Measurements from ENCODE around the gene SLC16A6.
"Not testable (repeated sequence)": the region's sequence is repeated elsewhere in the genome, so short reads cannot be mapped to it uniquely, and the experiment has no call there.

Gene SLC16A6

DNA sequence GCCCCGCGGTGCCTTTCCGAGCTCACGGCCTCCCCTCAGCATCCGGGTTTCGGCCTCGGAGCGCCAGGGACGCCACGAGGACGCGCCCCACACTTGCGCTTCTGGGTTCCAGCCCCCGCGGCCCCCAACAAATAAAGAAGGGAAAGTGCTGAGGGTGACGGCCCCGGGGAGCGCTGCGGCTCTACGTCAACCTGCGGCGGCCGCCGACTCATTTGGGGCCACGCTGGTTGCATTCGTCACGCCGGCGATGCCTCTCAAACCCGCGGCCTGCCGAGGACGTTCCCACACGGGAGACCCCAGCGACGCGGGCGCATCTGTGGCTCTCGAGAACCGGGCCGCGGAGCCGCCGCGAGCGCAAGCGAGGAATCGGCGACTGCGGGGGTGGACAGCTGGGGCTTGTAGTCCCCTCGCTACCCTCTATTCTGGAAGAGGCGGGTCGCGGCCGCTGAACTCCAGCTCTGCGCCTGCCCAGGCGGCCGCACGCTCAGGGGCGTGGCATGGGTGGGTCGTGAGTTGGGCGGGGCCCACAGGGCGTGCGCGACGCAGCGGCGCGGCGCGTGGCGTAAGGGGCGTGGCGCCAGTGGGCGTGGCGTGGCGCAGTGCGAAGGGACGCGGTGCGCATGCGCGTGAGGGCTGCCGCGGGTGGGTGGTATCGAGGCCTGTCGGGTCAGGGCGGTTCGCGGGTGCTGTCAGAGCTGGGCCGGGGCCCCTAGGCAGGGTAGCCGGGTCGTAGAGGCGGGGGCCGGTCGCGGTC is 43.3 kb downstream of the SLC16A6 start, which contains the start of gene AMZ2:
TSS of gene AMZ2 (plus strand) at position 599 of the 754 bp plus-strand sequence. CDS start 2,145 bp downstream, outside the sequence.
- peak; percentile 81 for DNase-seq (ENCODE audit: low spot score)

DNA sequence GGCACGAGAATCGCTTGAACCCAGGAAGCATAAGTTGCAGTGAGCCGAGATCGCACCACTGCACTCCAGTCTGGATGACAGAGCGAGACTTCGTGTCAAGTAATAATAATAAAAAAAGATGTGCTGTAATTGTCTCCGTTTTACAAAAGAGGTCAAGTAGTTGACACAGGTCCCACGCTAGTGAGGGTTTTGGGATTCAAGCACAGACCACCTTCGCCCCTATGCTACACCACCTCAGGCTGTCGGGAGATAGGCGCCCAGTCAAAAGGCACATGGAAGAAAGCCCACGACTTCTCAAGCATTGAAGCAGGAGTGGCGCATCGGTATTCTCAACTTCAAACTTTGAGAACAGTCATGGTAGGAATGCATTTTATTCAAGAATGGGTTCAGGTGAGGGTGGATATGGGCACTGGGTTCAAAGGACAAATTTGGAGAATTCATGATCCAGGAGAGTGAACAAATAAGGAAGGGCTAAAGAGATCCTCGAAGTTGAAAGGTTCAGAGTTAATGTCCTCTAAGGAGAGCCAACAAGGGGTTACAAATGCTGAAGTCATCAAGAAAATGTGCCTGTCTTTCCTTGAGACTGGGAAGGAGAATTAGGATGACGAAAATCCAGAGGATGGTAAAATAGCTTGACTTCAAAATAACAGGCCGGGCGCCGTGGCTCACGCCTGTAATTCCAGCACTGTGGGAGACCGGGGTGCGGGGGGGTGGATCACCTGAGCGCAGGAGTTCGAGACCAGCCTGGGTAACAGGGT is 44.5 kb downstream of the SLC16A6 start:
- no peak for DNase-seq (ENCODE audit: low spot score)

DNA sequence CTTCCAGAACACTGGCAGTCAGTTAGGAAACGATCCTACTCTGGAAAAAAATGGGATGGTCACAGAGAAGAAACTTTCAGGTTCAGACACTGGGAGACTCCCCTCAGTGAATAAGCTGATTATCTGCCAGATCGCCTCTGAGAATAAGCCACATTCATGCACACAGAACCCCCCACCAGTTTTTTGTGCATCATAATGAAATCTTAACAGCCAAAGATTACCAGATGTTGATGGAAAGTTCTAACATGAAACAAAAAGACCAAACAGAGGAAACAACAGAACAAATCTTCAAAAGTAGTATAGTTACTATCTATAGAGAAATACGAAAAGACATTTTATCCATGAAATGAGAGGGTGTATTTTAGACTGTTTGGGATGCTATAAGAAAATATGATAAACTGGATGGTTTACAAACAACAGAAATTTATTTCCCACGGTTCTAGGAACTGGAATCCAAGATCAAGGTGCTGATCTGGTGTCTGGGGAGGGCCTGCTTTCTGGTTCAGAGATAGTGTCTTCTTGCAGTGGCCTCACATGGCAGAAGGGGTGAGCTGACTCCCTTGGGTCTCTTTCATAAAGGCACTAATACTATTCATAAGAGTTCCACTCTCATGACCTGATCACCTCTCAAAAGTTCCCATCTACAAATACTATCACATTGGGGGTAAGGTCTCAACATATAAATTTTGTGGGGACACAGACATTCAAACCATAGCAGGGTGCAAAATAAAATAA is 51.1 kb downstream of the SLC16A6 start:
- no peak for DNase-seq (ENCODE audit: low spot score)

DNA sequence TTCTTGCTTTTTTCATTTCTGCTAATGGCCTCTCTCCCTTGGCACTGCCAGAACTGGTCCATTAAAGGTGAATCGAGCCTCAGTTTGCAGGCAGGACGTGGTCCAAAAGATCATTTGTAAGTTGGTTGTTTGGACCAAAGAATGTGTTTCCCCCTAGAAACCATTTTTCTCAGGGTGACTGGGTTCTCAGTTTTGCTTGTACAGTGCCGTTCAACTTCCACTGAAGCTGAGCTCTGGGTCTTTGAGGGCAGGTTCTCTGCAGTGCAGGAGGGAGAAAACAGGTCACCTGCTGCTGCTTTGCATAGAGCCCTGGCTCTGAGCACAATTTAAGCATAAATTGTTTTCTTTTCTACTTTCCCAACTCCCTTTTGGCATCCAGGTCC is 52.1 kb downstream of the SLC16A6 start:
- DNase-seq (ENCODE audit: low spot score), result no peak

DNA sequence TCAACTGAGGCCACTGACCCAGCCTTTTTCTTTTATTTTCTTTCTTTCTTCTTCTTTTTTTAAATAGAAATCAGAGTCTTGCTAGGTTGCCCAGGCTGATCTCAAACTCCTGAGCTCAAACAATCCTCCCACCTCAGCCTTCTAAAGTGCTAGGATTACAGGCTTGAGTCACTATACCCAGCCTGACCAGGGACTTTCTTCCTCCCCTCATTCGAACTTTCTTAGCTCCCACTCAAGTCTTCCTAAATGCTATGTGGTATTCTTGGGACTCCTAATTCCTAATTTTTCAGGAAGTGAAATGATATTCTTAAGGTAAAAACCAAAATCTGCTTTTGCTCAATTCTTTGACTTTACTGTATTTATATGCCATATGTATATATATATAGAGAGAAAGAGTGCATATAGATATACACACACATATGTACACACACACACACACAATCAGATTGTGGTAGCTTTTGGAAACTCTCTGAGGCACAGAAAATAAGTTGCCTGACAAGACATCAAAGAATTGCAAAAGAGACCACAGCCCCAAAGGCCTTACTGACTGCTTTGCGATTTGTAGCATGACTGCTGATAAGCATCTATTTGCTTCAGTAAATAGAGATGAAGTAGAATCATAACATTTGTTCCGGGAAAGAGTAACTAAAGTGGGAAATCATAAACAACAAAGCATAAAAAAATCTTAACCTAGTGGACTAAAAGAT is 52.6 kb downstream of the SLC16A6 start:
- no peak for DNase-seq (ENCODE audit: low spot score)

GRCh38 chr17:68237369-68238163 is 53.4 kb downstream of the SLC16A6 start:
- not testable (repeated sequence) for DNase-seq (ENCODE audit: low spot score)

GRCh38 chr17:68235336-68235791 is 55.6 kb downstream of the SLC16A6 start:
- not testable (repeated sequence) for DNase-seq (ENCODE audit: low spot score)

GRCh38 chr17:68234726-68235335 is 56.1 kb downstream of the SLC16A6 start:
- not testable (repeated sequence) for DNase-seq (ENCODE audit: low spot score)

DNA sequence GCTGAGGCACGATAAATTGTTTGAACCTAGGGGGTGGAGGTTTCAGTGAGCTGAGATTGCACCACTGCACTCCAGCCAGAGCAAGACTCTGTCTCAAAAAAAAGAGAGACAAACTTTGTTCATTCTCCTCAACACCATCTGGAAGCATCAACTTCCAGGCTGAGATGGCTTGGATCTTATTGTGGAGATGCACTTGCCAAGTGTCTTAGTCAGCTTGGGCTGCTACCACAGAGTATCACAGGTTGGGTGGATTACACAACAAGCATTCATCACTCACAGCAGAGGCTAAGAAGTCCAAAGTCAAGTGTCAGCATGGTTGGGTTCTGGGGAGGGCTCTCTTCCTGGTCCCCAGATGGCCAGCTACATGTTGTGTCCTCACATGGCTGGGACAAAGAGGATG is 58.2 kb downstream of the SLC16A6 start:
- not testable (repeated sequence) for DNase-seq (ENCODE audit: low spot score)

DNA sequence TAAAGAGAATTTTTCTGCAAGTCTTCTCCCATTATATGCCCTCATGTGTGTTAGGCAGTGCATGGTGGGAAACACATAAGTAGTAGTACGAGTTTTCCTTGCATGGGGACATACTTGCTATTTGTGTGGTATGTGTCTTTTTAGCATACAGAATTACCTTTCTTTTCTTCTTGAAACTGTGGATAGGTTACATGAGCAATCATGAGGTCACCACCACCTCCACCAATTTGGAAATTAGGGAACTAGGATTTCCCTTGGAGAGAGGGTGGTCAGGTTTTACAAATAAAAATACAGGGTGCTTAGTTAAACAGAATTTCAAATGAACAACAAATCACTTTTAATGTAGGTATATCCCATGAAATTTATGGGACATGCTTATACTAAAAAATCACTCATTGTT is 59.4 kb downstream of the SLC16A6 start:
- no peak for DNase-seq (ENCODE audit: low spot score)

GRCh38 chr17:68231131-68231530 is 59.8 kb downstream of the SLC16A6 start:
- not testable (repeated sequence) for DNase-seq (ENCODE audit: low spot score)

DNA sequence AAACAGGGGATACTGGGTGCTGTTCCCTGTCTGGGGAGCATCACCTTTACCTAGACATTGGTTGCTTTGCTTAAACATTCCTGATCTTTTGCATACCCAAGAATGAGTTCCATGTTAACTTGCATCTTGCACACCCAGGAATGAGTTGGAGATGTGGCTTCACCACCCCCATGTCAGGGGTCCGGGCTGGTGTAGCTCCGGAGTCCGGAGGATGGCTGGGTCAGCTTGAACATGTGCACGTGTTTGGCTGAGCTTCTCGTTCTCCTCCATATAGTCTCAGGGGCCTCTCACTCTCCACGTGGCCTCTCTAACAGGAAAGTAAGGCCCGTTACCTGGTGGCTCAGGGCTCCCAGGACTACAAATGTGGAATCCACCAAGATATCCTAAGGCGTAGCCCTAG is 61.3 kb downstream of the SLC16A6 start:
- DNase-seq (ENCODE audit: low spot score), result no peak

- DNase-seq (ENCODE audit: low spot score), result no peak
Measured at GRCh38 chr17:68228817-68229570, 61.9 kb downstream of the SLC16A6 start.

DNA sequence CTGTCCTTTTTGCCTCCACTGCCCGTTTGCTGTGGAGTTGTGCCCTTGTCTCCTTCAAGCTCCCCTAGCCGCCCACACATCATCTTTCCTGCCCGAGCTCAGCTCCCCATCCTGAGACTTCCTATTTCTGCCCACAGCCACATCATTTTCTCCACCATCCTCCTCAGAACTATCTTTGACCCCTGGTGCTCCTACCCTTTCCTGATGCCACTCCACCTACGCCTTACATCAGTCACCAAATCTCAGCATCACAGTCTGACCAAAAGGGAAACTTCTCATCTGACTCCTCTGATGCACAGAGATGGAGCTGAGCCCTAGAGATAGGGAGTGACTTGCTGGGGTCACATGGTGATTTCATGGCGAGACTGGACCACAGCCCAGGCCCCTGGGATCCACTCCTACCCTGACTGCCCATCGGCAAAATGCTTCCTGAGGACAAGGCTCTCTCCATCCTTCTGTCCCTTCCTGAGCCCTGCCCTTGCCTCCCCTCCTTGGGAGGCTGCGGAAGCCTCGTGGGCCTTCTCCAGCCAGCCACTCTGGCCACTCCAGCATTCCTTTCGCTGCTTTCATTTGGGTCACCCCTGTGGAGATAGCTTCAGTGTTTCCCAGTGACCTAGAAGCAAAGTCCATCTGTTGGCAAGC is 62.8 kb downstream of the SLC16A6 start:
- DNase-seq (ENCODE audit: low spot score), result not testable (repeated sequence)

DNA sequence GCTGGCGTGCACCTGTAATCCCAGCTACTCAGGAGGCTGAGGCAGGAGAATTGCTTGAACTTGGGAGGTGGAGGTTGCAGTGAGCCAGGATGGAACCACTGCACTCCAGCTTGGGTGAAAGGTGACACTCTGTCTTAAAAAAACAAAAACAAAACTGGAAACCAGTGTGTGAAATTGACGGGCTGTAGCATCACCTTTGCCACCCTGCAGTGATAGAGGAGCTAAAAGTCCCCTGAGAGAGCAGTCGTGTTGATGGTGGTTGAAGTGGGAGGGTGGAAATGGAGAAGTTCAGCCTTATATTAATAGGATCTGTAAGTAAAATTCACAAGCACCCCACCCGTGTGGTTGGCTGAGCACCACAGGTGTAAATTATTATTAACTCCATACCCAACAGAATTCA is 65.9 kb downstream of the SLC16A6 start:
- not testable (repeated sequence) for DNase-seq (ENCODE audit: low spot score)

DNA sequence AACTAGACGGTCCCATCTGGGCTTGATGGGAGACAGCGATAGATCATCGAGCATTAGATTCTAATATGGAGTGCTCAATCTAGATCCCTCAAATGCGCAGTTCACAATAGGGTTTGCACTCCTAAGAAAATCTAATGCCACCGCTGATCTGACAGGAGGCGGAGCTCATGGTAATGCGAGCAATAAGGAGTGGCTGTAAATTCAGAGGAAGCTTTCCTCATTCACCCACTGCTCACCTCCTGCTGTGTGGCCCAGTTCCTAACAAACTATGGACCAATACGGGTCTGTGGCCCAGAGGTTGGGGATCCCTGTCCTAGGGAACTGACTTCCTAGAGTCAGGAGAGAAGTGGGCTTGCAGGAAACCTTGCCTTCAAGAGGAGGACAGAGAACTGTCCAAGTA is 68.3 kb downstream of the SLC16A6 start:
- DNase-seq (ENCODE audit: low spot score), result no peak

GRCh38 chr17:68221786-68222185 is 69.1 kb downstream of the SLC16A6 start:
- no peak for DNase-seq (ENCODE audit: low spot score)

DNA sequence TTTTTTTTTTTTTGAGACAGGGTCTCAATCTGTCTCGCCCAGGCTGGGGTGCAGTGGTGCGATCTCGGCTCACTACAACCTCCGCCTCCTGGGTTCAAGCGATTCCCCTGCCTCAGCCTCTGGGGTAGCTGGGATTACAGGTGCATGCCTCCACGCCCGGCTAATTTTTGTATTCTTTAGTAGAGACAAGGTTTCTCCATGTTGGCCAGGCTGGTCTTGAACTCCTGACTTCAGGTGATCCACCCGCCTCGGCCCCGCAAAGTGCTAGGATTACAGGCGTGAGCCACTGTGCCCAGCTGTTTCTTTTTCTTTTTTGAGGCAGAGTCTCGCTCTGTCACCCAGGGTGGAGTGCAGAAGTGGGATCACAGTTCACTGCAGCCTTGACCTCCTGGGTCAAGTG is 70.1 kb downstream of the SLC16A6 start:
- DNase-seq (ENCODE audit: low spot score), result not testable (repeated sequence)

DNA sequence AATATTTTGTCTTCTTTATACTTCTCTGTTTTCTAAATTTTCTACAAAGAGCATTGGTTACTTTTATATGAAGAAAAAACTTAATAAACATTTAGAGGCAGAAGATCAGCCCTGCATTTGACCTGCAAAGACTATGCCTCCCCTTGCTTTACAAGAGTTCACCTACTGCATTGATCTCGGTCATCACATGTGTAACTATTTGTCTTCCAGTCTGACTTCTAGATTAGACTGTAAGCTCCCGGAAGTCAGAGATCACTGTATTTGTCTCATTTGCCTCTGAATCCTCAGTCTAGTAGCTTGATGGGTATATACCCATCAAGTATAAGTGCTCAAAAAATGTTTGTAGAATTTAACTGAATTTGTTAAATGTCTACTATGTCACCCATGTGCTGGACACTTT is 70.7 kb downstream of the SLC16A6 start:
- not testable (repeated sequence) for DNase-seq (ENCODE audit: low spot score)

Data from HuH-7.5 (cell line).